ENCODE data around the gene DNAJA1. TPM values are rescaled to one million over a fixed set of nuclear protein-coding genes. Genes with fewer than 3 reads are reported as not detected.

DNAJA1 gene
- total RNA-seq, 1 experiment from 2014 or later = 58.2 TPM

GRCh38 chr9:33007755-33008154 is 17.3 kb upstream of the DNAJA1 start:
- peaks cover 12% of the 10 kb centered on the region for H3K4me1 Mint-ChIP-seq (ENCODE audit: insufficient read depth, unreplicated experiment)
- no peaks in the 10 kb centered on the region for H3K9me3 Mint-ChIP-seq (ENCODE audit: unreplicated experiment)
- intact Hi-C loops (cut with micrococcal nuclease) = no loop called here
- no peak for DNase-seq (ENCODE audit: unreplicated experiment)
- H3K36me3 Mint-ChIP-seq (ENCODE audit: insufficient read depth, unreplicated experiment) = peaks cover 12% of the 10 kb centered on the region
- ChIA-PET CTCF (interaction anchor here (0.6 to 0.9 kb wide), 3 partner anchors 16 to 629 kb away, joined by 3 read pairs; no protein-coding TSS in a partner anchor), POLR2A (interaction anchor here (1.2 to 1.3 kb wide), 2 partner anchors 16 to 31 kb away, joined by 3 to 4 read pairs; no protein-coding TSS in a partner anchor)
- H3K4me3 Mint-ChIP-seq (ENCODE audit: unreplicated experiment) = no peak overlapping the region
- no peak for TF ChIP-seq CTCF (IDR thresholded peaks at IDR 0.05; ENCODE audit: unreplicated experiment)
- no peaks in the 10 kb centered on the region for H3K27me3 Mint-ChIP-seq (ENCODE audit: insufficient read depth, unreplicated experiment)
- no TSS peak for BruUV-seq (replicated peaks)
- H3K27ac Mint-ChIP-seq (ENCODE audit: low read depth, unreplicated experiment) = no peak overlapping the region

GRCh38 chr9:33011831-33012230 is 13.2 kb upstream of the DNAJA1 start:
- ChIA-PET CTCF (interaction anchor here (0.8 to 1.5 kb wide), 2 partner anchors 8 to 13 kb away, joined by 3 to 11 read pairs; partner anchors contain the start of gene DNAJA1), POLR2A (interaction anchor here (1.7 to 3.8 kb wide), 2 partner anchors 12 to 14 kb away, joined by 4 to 31 read pairs; partner anchors contain the start of gene DNAJA1)
- Mint-ChIP-seq H3K4me3 (ENCODE audit: unreplicated experiment) (no peak overlapping the region), H3K27me3 (ENCODE audit: insufficient read depth, unreplicated experiment) (no peaks in the 10 kb centered on the region), H3K27ac (ENCODE audit: low read depth, unreplicated experiment) (no peak overlapping the region), H3K9me3 (ENCODE audit: unreplicated experiment) (no peaks in the 10 kb centered on the region), H3K36me3 (ENCODE audit: insufficient read depth, unreplicated experiment) (peaks cover 22% of the 10 kb centered on the region), H3K4me1 (ENCODE audit: insufficient read depth, unreplicated experiment) (peaks cover 9% of the 10 kb centered on the region)
- BruUV-seq (replicated peaks) = no TSS peak
- intact Hi-C loops (cut with micrococcal nuclease) = no loop called here
- no peak for TF ChIP-seq CTCF (IDR thresholded peaks at IDR 0.05; ENCODE audit: unreplicated experiment)
- DNase-seq (ENCODE audit: unreplicated experiment) = no peak

- Mint-ChIP-seq H3K27me3 (ENCODE audit: insufficient read depth, unreplicated experiment) (no peaks in the 10 kb centered on the region), H3K27ac (ENCODE audit: low read depth, unreplicated experiment) (no peak overlapping the region), H3K36me3 (ENCODE audit: insufficient read depth, unreplicated experiment) (peaks cover 28% of the 10 kb centered on the region), H3K4me3 (ENCODE audit: unreplicated experiment) (no peak overlapping the region), H3K9me3 (ENCODE audit: unreplicated experiment) (no peaks in the 10 kb centered on the region), H3K4me1 (ENCODE audit: insufficient read depth, unreplicated experiment) (peaks cover 4% of the 10 kb centered on the region)
- CTCF ChIA-PET = interaction anchor here (0.9 to 1.5 kb wide), 2 partner anchors 9 to 431 kb away, joined by 4 to 11 read pairs; no protein-coding TSS in a partner anchor
- POLR2A ChIA-PET = interaction anchor here (0.5 to 3.8 kb wide), 6 partner anchors 10 to 524 kb away, joined by 3 to 31 read pairs (median 4); partner anchors contain the start of genes APTX and DNAJA1
- DNase-seq (ENCODE audit: unreplicated experiment) = no peak
- intact Hi-C loops (cut with micrococcal nuclease) = no loop called here
- no TSS peak for BruUV-seq (replicated peaks)
- no peak for TF ChIP-seq CTCF (IDR thresholded peaks at IDR 0.05; ENCODE audit: unreplicated experiment)
Measured at GRCh38 chr9:33012328-33013069, 12.6 kb upstream of the DNAJA1 start.

- no peak overlapping the region for H3K4me3 Mint-ChIP-seq (ENCODE audit: unreplicated experiment)
- TF ChIP-seq CTCF (IDR thresholded peaks at IDR 0.05; ENCODE audit: unreplicated experiment) = no peak
- no peaks in the 10 kb centered on the region for H3K9me3 Mint-ChIP-seq (ENCODE audit: unreplicated experiment)
- no peak for DNase-seq (ENCODE audit: unreplicated experiment)
- H3K27ac Mint-ChIP-seq (ENCODE audit: low read depth, unreplicated experiment) = no peak overlapping the region
- ChIA-PET CTCF (no interaction called here), POLR2A (interaction anchor here (0.5 to 3.8 kb wide), 7 partner anchors 8 to 186 kb away, joined by 3 to 31 read pairs (median 4); partner anchors contain the start of genes APTX and DNAJA1)
- H3K4me1 Mint-ChIP-seq (ENCODE audit: insufficient read depth, unreplicated experiment) = peaks cover 4% of the 10 kb centered on the region
- intact Hi-C loops (cut with micrococcal nuclease) = no loop called here
- H3K36me3 Mint-ChIP-seq (ENCODE audit: insufficient read depth, unreplicated experiment) = peaks cover 38% of the 10 kb centered on the region
- no peaks in the 10 kb centered on the region for H3K27me3 Mint-ChIP-seq (ENCODE audit: insufficient read depth, unreplicated experiment)
- BruUV-seq (replicated peaks) = no TSS peak
Measured at GRCh38 chr9:33013962-33014664, 11.0 kb upstream of the DNAJA1 start.

All from MCF 10A (cell line).